Uterus (tissue), 4 donors: ENCODE data around the gene TMEM203. TPM values are rescaled to one million over a fixed set of nuclear protein-coding genes. Genes with fewer than 3 reads are reported as not detected.

ENCODE experiments used
- DNase-seq, 2 donors: peaks; one replicate each; pipeline ENCODE4 v3.0.0-alpha.2; 2019 to 2020
- H3K27ac ChIP-seq, 2 donors: fragments of 200-600 bp; sonication (generic); 1 replicate in 1 of 2; 2 replicates in 1 of 2; pipeline ENCODE4 v1.5.1; 2016 to 2018
- H3K27me3 ChIP-seq, 2 donors: fragments of 200-600 bp; sonication (generic); one replicate each; pipeline ENCODE4 v1.5.1; 2018 to 2019; ENCODE audit warnings: control low read depth in 1 of 2
- H3K36me3 ChIP-seq, 2 donors: fragments of 200-600 bp; sonication (generic); one replicate each; pipeline ENCODE4 v1.5.1; 2019; ENCODE audit warnings: control low read depth in 1 of 2
- H3K4me1 ChIP-seq, 2 donors: fragments of 200-600 bp; sonication (generic); one replicate each; pipeline ENCODE4 v1.5.1; 2018 to 2019; ENCODE audit warnings: control low read depth in 1 of 2
- H3K4me3 ChIP-seq, 2 donors: fragments of 200-600 bp; sonication (generic); 1 replicate in 1 of 2; 2 replicates in 1 of 2; pipeline ENCODE4 v1.5.1; 2018 to 2019; ENCODE audit warnings: mild to moderate bottlenecking in 1 of 2
- H3K9me3 ChIP-seq, 2 donors: fragments of 200-600 bp; sonication (generic); one replicate each; pipeline ENCODE4 v1.5.1; 2019; ENCODE audit warnings: control low read depth in 1 of 2
- CTCF ChIP-seq, 4 experiments: fragments of 200-600 bp in 2 of 4; fragments of 450-650 bp in 2 of 4; sonication (generic) in 2 of 4; IDR thresholded peaks; one replicate each; pipeline ENCODE4 v1.5.1; 2016 to 2019; ENCODE audit warnings: antibody characterized with exemption in 4 of 4, mild to moderate bottlenecking in 2 of 4, moderate library complexity in 1 of 4
- POLR2A ChIP-seq, 2 donors: fragments of 450-650 bp; IDR thresholded peaks; one replicate each; pipeline ENCODE4 v1.6.1; 2016; ENCODE audit warnings: antibody characterized with exemption in 2 of 2, mild to moderate bottlenecking in 1 of 2, moderate library complexity in 1 of 2
- intact Hi-C: fragments of 100-400 bp; cut with DNase I; formaldehyde crosslinking; loops from one replicate; pipeline ENCODE4 v1.15.1; 2023; ENCODE audit warnings: low total_unique reads
- total RNA-seq, 4 donors: library from RNA; depleted of rRNA in 3 of 4; stranded (reverse); fragments of >200 nt in 3 of 4; gene quantifications; one replicate each; pipeline versions ENCODE4 v1.1.0 to v1.2.4, GENCODE V29; 2014 to 2023
- donor health status: DM: yes; HTN: yes; CAD: no.

Gene TMEM203
- total RNA-seq, 4 donors from 2014 or later, result 33.2 to 53.3 (median 38.7) TPM

GRCh38 chr9:137234758-137235423, 29.4 kb upstream of the TMEM203 start:
- Histone ChIP-seq H3K4me3 (no peak overlapping the region), H3K36me3 (no peaks in the 10 kb centered on the region), H3K4me1 (peaks cover 0 to 9% of the 10 kb centered on the region in 2 donors), H3K27me3 (peaks cover 0 to 10% of the 10 kb centered on the region in 2 donors), H3K9me3 (no peaks in the 10 kb centered on the region), H3K27ac (no peak overlapping the region)
- intact Hi-C loops, result no loop called here
- DNase-seq, result no peak
- TF ChIP-seq CTCF (IDR thresholded peaks at IDR 0.05), result no peak
- TF ChIP-seq POLR2A (IDR thresholded peaks at IDR 0.05), result no peak

GRCh38 chr9:137234055-137234697, 28.7 kb upstream of the TMEM203 start:
- TF ChIP-seq CTCF (IDR thresholded peaks at IDR 0.05) (no peak), POLR2A (IDR thresholded peaks at IDR 0.05) (no peak)
- peaks cover 0 to 9% of the 10 kb centered on the region in 2 donors for H3K4me1 ChIP-seq
- H3K9me3 ChIP-seq, result no peaks in the 10 kb centered on the region
- H3K27ac ChIP-seq, result no peak overlapping the region
- intact Hi-C loops, result no loop called here
- H3K27me3 ChIP-seq, result peaks cover 0 to 17% of the 10 kb centered on the region in 2 donors
- no peaks in the 10 kb centered on the region for H3K36me3 ChIP-seq
- H3K4me3 ChIP-seq, result no peak overlapping the region
- no peak for DNase-seq

GRCh38 chr9:137233143-137233980, 27.9 kb upstream of the TMEM203 start:
- H3K27me3 ChIP-seq, result peaks cover 5 to 25% of the 10 kb centered on the region in 2 donors
- H3K36me3 ChIP-seq, result no peaks in the 10 kb centered on the region
- H3K4me3 ChIP-seq, result no peak overlapping the region
- no peaks in the 10 kb centered on the region for H3K9me3 ChIP-seq
- intact Hi-C loops, result no loop called here
- TF ChIP-seq CTCF (IDR thresholded peaks at IDR 0.05), result no peak
- no peak for TF ChIP-seq POLR2A (IDR thresholded peaks at IDR 0.05)
- H3K4me1 ChIP-seq, result peaks cover 0 to 9% of the 10 kb centered on the region in 2 donors
- no peak for DNase-seq
- H3K27ac ChIP-seq, result no peak overlapping the region

- DNase-seq, result no peak
- TF ChIP-seq CTCF (IDR thresholded peaks at IDR 0.05) (no peak), POLR2A (IDR thresholded peaks at IDR 0.05) (no peak)
- intact Hi-C loops, result no loop called here
Measured at GRCh38 chr9:137232510-137232909, 27.1 kb upstream of the TMEM203 start.

More at GRCh38 chr9:137232510-137232909, 27.1 kb upstream of the TMEM203 start:
- H3K36me3 ChIP-seq, result no peaks in the 10 kb centered on the region
- no peak overlapping the region for H3K4me3 ChIP-seq
- H3K4me1 ChIP-seq, result peaks cover 0 to 9% of the 10 kb centered on the region in 2 donors
- no peaks in the 10 kb centered on the region for H3K9me3 ChIP-seq
- peaks cover 9 to 29% of the 10 kb centered on the region in 2 donors for H3K27me3 ChIP-seq
- no peak overlapping the region for H3K27ac ChIP-seq
